K562 (cell line): ENCODE results near the gene ADAM15. TPM values are rescaled to one million over a fixed set of nuclear protein-coding genes. Genes with fewer than 3 reads are reported as not detected.

Experiments used
- AFF4 ChIP-seq: sonication (generic); formaldehyde crosslinking; IDR thresholded peaks from 2 replicates; pipeline ENCODE4 v1.8.0; 2023; ENCODE audit warnings: mild to moderate bottlenecking, missing genetic modification reagents
- ATF4 ChIP-seq: fragments of 450-650 bp; formaldehyde crosslinking; IDR thresholded peaks from 2 replicates; pipeline ENCODE4 v1.4.0; 2022; ENCODE audit warnings: mild to moderate bottlenecking, moderate library complexity
- ELK3 ChIP-seq: fragments of 450-650 bp; formaldehyde crosslinking; IDR thresholded peaks from 2 replicates; pipeline ENCODE4 v1.4.0; 2020; ENCODE audit warnings: mild to moderate bottlenecking
- FOS ChIP-seq: IDR thresholded peaks from 3 replicates; pipeline ENCODE4 v1.6.1; 2011; ENCODE audit not compliant: insufficient read length; ENCODE audit errors: extremely low read depth
- FOXO4 ChIP-seq: fragments of 450-650 bp; formaldehyde crosslinking; IDR thresholded peaks from 2 replicates; pipeline ENCODE4 v1.4.0; 2020; ENCODE audit warnings: mild to moderate bottlenecking, moderate library complexity
- HDAC8 ChIP-seq: fragments of 450-650 bp; IDR thresholded peaks from 2 replicates; pipeline ENCODE4 v1.6.1; 2016; ENCODE audit warnings: mild to moderate bottlenecking, missing genetic modification characterization, moderate library complexity, missing compliant biosample characterization
- NFXL1 ChIP-seq: fragments of 450-650 bp; formaldehyde crosslinking; IDR thresholded peaks from 2 replicates; pipeline ENCODE4 v1.4.0; 2021; ENCODE audit warnings: mild to moderate bottlenecking
- RBM15 ChIP-seq: fragments of 200-400 bp; formaldehyde crosslinking; IDR thresholded peaks from 2 replicates; pipeline ENCODE4 v1.6.1; 2018; ENCODE audit warnings: mild to moderate bottlenecking, low read length, moderate library complexity; ENCODE audit not compliant: insufficient read depth
- RNF2 ChIP-seq: sonication (generic); IDR thresholded peaks from 2 replicates; pipeline ENCODE4 v1.6.1; 2016
- SMAD1 ChIP-seq: fragments of 150-350 bp; IDR thresholded peaks from 2 replicates; pipeline ENCODE4 v1.6.1; 2014; ENCODE audit warnings: low read length, low read depth; ENCODE audit not compliant: partially characterized antibody
- TEAD2 ChIP-seq: fragments of 450-650 bp; IDR thresholded peaks from 2 replicates; pipeline ENCODE4 v1.6.1; 2016; ENCODE audit warnings: missing genetic modification characterization, control low read depth, missing compliant biosample characterization
- TRIM25 ChIP-seq: fragments of 450-650 bp; IDR thresholded peaks from 2 replicates; pipeline ENCODE4 v1.7.0; 2016; ENCODE audit warnings: borderline replicate concordance
- XRCC5 ChIP-seq: fragments of 200-400 bp; formaldehyde crosslinking; IDR thresholded peaks from 2 replicates; pipeline ENCODE4 v1.6.1; 2017; ENCODE audit warnings: low read depth, mild to moderate bottlenecking, low read length
- ZBTB49 ChIP-seq: sonication (generic); formaldehyde crosslinking; IDR thresholded peaks from 2 replicates; pipeline ENCODE4 v1.8.0; 2022; ENCODE audit warnings: missing genetic modification reagents, mild to moderate bottlenecking, borderline replicate concordance
- ZNF23 ChIP-seq: fragments of 250-450 bp; sonication (Bioruptor Pico); IDR thresholded peaks from 2 replicates; pipeline ENCODE4 v1.4.0; 2020; ENCODE audit warnings: mild to moderate bottlenecking
- ZNF785 ChIP-seq: fragments of 250-450 bp; sonication (Bioruptor Pico); IDR thresholded peaks from 2 replicates; pipeline ENCODE4 v1.4.0; 2020; ENCODE audit warnings: mild to moderate bottlenecking
- polyA plus RNA-seq, 8 experiments: library from polyadenylated mRNA; depleted of rRNA in 4 of 8; stranded (reverse) in 5 of 8; unstranded in 3 of 8; fragments of >200 nt; fragmentation: Nextera tagmentation in 2 of 8; fragmentation: Illumina TruSeq in 1 of 8; extraction: Ambion mirVana in 2 of 8; extraction: Trizol in 1 of 8; gene quantifications; 2 replicates each; pipeline versions ENCODE4 v1.2.1 to v1.2.3, GENCODE V29; 2011 to 2014; ENCODE audit warnings: inconsistent platforms in 1 of 8, missing spikeins in 1 of 8
- total RNA-seq, 7 experiments: library from RNA; depleted of rRNA in 6 of 7; stranded (reverse); fragments of >200 nt in 6 of 7; fragmentation: Illumina TruSeq in 2 of 7; extraction: Trizol in 2 of 7; gene quantifications; 2 replicates each; pipeline versions ENCODE4 v1.2.1 to v1.2.3, GENCODE V29; 2011 to 2021; ENCODE audit warnings: low replicate concordance in 1 of 7

Gene ADAM15
- total and polyA plus RNA-seq, 9 of the 15 experiments (the other 6 are each of a cell fraction or from before 2014, with no cell fraction given), result 0.69 to 72.3 (median 32.8) TPM

- TF ChIP-seq TRIM25 (no peak), ELK3 (CRISPR knock-in tag) (no peak), AFF4 (CRISPR knock-in tag) (no peak), TEAD2 (tag) (no peak), RBM15 (no peak), HDAC8 (tag) (no peak), ZBTB49 (CRISPR knock-in tag) (no peak), XRCC5 (0 out of 2 replicates have a peak, but pooled peaks have one; percentile 41), ZNF785 (CRISPR knock-in tag) (no peak), FOS (no peak), RNF2 (no peak), ATF4 (CRISPR knock-in tag) (no peak), NFXL1 (CRISPR knock-in tag) (no peak), SMAD1 (no peak), FOXO4 (CRISPR knock-in tag) (no peak), ZNF23 (CRISPR knock-in tag) (no peak)
These were observed 10.4 kb downstream of the ADAM15 start (continued) for GRCh38 chr1:155061381-155062150.
